DOHH2 (cell line): ENCODE measurements around the gene ZRANB1.

ENCODE experiments used
- H3F3A ChIP-seq: fragments of 200-600 bp; sonication (generic), shearing (Covaris generic); 2 replicates; pipeline ENCODE4 v1.6.0; 2016; ENCODE audit warnings: antibody characterized with exemption, mild to moderate bottlenecking; ENCODE audit not compliant: control insufficient read depth, insufficient read depth
- H3K27ac ChIP-seq: fragments of 200-600 bp; sonication (generic); 2 replicates; pipeline ENCODE4 v1.5.1; 2014; ENCODE audit warnings: low read depth, mild to moderate bottlenecking, low read length, moderate library complexity
- H3K27me3 ChIP-seq: fragments of 200-600 bp; sonication (generic); 2 replicates; pipeline ENCODE4 v1.6.1; 2014; ENCODE audit warnings: mild to moderate bottlenecking, low read length, mixed read lengths; ENCODE audit not compliant: control insufficient read depth
- H3K36me3 ChIP-seq: fragments of 200-600 bp; sonication (generic); 2 replicates; pipeline ENCODE4 v1.6.1; 2014; ENCODE audit warnings: mild to moderate bottlenecking, low read length, moderate library complexity, mixed read lengths; ENCODE audit not compliant: control insufficient read depth
- H3K4me1 ChIP-seq: fragments of 200-600 bp; sonication (generic); 2 replicates; pipeline ENCODE4 v1.6.1; 2014; ENCODE audit warnings: mild to moderate bottlenecking, low read length, mixed read lengths; ENCODE audit not compliant: control insufficient read depth
- H3K4me2 ChIP-seq: fragments of 200-600 bp; sonication (generic); 2 replicates; pipeline ENCODE4 v1.6.0; 2014; ENCODE audit warnings: mild to moderate bottlenecking, low read length, moderate library complexity
- H3K4me3 ChIP-seq: fragments of 200-600 bp; sonication (generic); 2 replicates; pipeline ENCODE4 v1.5.1; 2014; ENCODE audit warnings: mild to moderate bottlenecking, low read length, mixed read lengths
- H3K79me2 ChIP-seq: fragments of 200-600 bp; sonication (generic); 2 replicates; pipeline ENCODE4 v1.6.1; 2014; ENCODE audit warnings: mild to moderate bottlenecking, low read length, mixed read lengths; ENCODE audit not compliant: control insufficient read depth
- H3K9me2 ChIP-seq: fragments of 200-600 bp; sonication (generic); replicated peaks from 2 replicates; pipeline ENCODE4 v1.6.1; 2014; ENCODE audit warnings: mild to moderate bottlenecking, low read length, mixed read lengths; ENCODE audit not compliant: control insufficient read depth
- H3K9me3 ChIP-seq: fragments of 200-600 bp; sonication (generic); 2 replicates; pipeline ENCODE4 v1.6.1; 2014; ENCODE audit warnings: antibody characterized with exemption, low read length, mixed read lengths; ENCODE audit not compliant: control insufficient read depth, insufficient read depth
- H4K20me1 ChIP-seq: fragments of 200-600 bp; sonication (generic); 2 replicates; pipeline ENCODE4 v1.6.0; 2014; ENCODE audit warnings: low read depth, mild to moderate bottlenecking, antibody characterized with exemption, low read length, moderate library complexity; ENCODE audit not compliant: control insufficient read depth, insufficient read depth
- CTCF ChIP-seq: fragments of 200-600 bp; sonication (generic); IDR thresholded peaks from one replicate; pipeline ENCODE4 v1.5.1; 2014; ENCODE audit warnings: antibody characterized with exemption, mild to moderate bottlenecking, low read depth, low read length; ENCODE audit not compliant: poor library complexity, severe bottlenecking
- EZH2phosphoT487 ChIP-seq: fragments of 200-600 bp; sonication (generic); IDR thresholded peaks from 2 replicates; pipeline ENCODE4 v1.6.1; 2017; ENCODE audit warnings: borderline replicate concordance, mild to moderate bottlenecking, antibody characterized with exemption, low read length, moderate library complexity, mixed read lengths

ZRANB1 gene

GRCh38 chr10:125027871-125028869, 86.2 kb downstream of the ZRANB1 start:
- Histone ChIP-seq H3K79me2 (peaks cover 11% of the 10 kb centered on the region), H3K4me2 (no peak overlapping the region), H3K27me3 (no peaks in the 10 kb centered on the region), H3K9me3 (no peaks in the 10 kb centered on the region), H3K9me2 (no peaks in the 10 kb centered on the region), H3K36me3 (no peaks in the 10 kb centered on the region), H3F3A (peaks cover 6% of the 10 kb centered on the region; the same call in 1 of the 2 replicates), H3K4me3 (no peak overlapping the region), H4K20me1 (peaks cover 6% of the 10 kb centered on the region), H3K4me1 (peaks cover 35% of the 10 kb centered on the region), H3K27ac (no peak overlapping the region)
- TF ChIP-seq EZH2phosphoT487 (no peak), CTCF (no peak)

DNA sequence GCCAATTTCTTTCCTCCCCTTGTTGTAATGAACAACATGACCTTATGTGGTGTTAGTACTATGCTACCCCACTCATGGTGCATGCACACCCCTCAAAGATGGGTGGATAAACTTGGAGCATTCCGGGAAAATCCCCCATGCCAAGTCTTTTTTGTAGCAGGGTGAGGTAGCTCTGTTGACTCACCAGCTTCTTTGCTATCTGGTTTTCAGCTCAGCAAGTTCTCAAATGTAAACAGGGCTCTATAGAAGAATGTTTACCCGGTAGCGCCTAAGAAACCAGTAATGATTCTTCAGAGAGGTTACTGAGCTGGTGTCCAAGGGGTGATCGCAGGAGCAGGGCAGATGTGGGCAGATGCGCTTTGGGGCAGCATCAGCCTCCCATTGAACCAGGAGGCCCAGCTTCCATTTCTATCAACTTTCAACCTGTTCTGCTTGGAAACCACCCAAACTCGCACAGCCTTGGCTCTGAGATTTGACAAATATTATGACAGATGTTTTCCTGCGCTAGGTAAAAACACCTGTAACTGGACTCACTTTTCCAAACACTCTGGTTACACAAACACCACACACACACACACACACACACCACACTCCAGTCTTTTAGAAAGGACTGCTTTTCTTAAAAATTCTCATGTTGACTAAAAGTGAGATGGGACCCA, 87.8 kb downstream of the ZRANB1 start:
- Histone ChIP-seq H3K27me3 (no peaks in the 10 kb centered on the region), H3K9me2 (no peaks in the 10 kb centered on the region), H3K36me3 (no peaks in the 10 kb centered on the region), H4K20me1 (no peaks in the 10 kb centered on the region), H3K4me1 (peaks cover 20% of the 10 kb centered on the region), H3K79me2 (no peaks in the 10 kb centered on the region), H3K27ac (no peak overlapping the region), H3F3A (peaks cover 5% of the 10 kb centered on the region; the same call in 1 of the 2 replicates), H3K4me3 (no peak overlapping the region), H3K9me3 (no peaks in the 10 kb centered on the region), H3K4me2 (no peak overlapping the region)
- TF ChIP-seq EZH2phosphoT487 (no peak), CTCF (no peak)

DNA sequence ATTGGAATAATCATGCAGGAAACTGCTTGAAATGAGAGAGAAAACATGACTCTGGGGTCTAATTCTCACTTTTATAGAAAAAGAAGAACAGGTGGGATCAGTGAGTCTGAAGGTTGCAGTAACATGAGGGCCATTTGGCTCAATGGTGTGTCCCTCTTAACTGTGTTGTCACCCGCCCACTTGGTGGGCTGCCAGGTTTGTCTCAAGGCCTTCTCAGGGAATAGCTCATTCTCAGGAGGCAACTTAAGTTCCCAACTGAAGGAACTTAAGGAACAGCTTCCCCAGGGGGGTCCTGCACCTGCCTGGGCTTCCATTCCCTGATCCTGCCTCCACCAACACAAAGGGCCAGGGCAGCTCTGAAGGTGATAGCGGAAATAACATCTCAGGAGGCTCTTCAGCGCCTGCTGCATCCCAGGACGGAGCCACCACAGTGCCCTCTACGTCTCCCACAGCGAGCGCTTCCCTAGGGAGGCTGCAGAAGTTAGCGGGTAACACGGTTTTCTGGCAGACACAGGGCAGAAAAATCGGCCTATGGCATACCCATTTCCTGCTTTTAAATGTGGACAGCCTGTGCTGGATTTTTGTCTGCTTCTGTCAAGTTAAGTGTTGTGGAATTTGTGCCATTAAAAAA, 88.8 kb downstream of the ZRANB1 start:
- Histone ChIP-seq H3K9me3 (no peaks in the 10 kb centered on the region), H3K36me3 (no peaks in the 10 kb centered on the region), H3K4me1 (peaks cover 11% of the 10 kb centered on the region), H3K4me2 (no peak overlapping the region), H3K4me3 (no peak overlapping the region), H3F3A (no peaks in the 10 kb centered on the region), H3K9me2 (no peaks in the 10 kb centered on the region), H3K79me2 (no peaks in the 10 kb centered on the region), H3K27ac (no peak overlapping the region), H4K20me1 (no peaks in the 10 kb centered on the region), H3K27me3 (no peaks in the 10 kb centered on the region)
- TF ChIP-seq EZH2phosphoT487 (no peak), CTCF (no peak)
